Muscle of back (tissue), 13 donors: ENCODE results near the gene TMEM237. TPM values are rescaled to one million over a fixed set of nuclear protein-coding genes. Genes with fewer than 3 reads are reported as not detected.
"Not testable (repeated sequence)": the region's sequence is repeated elsewhere in the genome, so short reads cannot be mapped to it uniquely, and the experiment has no call there.

Experiments used
- DNase-seq, 3 donors: peaks; one replicate each; pipeline versions ENCODE4 v3.0.0 to v3.0.0-alpha.2; 2013
- long read RNA-seq, 9 donors: transcript quantifications; one replicate each; lab custom pipeline, GENCODE V29; 2026
- polyA plus RNA-seq, 10 donors: library from polyadenylated mRNA; unstranded; fragments of 120-200 nt; gene quantifications; one replicate each; pipeline ENCODE4 v1.2.1, GENCODE V29; 2013; ENCODE audit not compliant: insufficient read length in 10 of 10

TMEM237 gene, protein sequence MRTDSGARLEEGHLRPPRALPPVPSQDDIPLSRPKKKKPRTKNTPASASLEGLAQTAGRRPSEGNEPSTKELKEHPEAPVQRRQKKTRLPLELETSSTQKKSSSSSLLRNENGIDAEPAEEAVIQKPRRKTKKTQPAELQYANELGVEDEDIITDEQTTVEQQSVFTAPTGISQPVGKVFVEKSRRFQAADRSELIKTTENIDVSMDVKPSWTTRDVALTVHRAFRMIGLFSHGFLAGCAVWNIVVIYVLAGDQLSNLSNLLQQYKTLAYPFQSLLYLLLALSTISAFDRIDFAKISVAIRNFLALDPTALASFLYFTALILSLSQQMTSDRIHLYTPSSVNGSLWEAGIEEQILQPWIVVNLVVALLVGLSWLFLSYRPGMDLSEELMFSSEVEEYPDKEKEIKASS
- polyA plus RNA-seq, result 10 to 100 TPM; 33.0 to 47.1 (median 38.3) TPM
- long read RNA-seq, donor 1, full-length matches to known transcripts, result 4 of 4 reads
- long read RNA-seq, donor 1, partial matches to known transcripts, result 0 of 4 reads
- long read RNA-seq, donor 1, other reads (novel, unspliced or antisense), result 0 of 4 reads
- long read RNA-seq, donor 2, partial matches to known transcripts, result 0 of 3 reads
- long read RNA-seq, donor 2, other reads (novel, unspliced or antisense), result 0 of 3 reads
- long read RNA-seq, donor 3, result 0 reads
- long read RNA-seq, donor 4, full-length matches to known transcripts, result 4 of 9 reads
- long read RNA-seq, donor 4, partial matches to known transcripts, result 5 of 9 reads
- long read RNA-seq, donor 4, other reads (novel, unspliced or antisense), result 0 of 9 reads
- long read RNA-seq, donor 5, partial matches to known transcripts, result 0 of 2 reads
- long read RNA-seq, donor 5, other reads (novel, unspliced or antisense), result 0 of 2 reads
- long read RNA-seq, donor 6, partial matches to known transcripts, result 0 of 3 reads
- long read RNA-seq, donor 6, other reads (novel, unspliced or antisense), result 0 of 3 reads
- long read RNA-seq, donor 7, full-length matches to known transcripts, result 5 of 5 reads
- long read RNA-seq, donor 7, partial matches to known transcripts, result 0 of 5 reads
- long read RNA-seq, donor 7, other reads (novel, unspliced or antisense), result 0 of 5 reads
- long read RNA-seq, donor 8, partial matches to known transcripts, result 0 of 1 reads
- long read RNA-seq, donor 8, other reads (novel, unspliced or antisense), result 0 of 1 reads
- long read RNA-seq, donor 9, result 0 reads

- DNase-seq, result peak; percentile 36 to 87 (median 55)
Measured at GRCh38 chr2:201643216-201643890, at the start of gene TMEM237. Gene TMEM237 (minus strand): TSS chr2:201643503. CDS start chr2:201643400, 103 bp downstream.

GRCh38 chr2:201685156-201685555 is 41.9 kb upstream of the TMEM237 start:
- DNase-seq, result no peak

DNA sequence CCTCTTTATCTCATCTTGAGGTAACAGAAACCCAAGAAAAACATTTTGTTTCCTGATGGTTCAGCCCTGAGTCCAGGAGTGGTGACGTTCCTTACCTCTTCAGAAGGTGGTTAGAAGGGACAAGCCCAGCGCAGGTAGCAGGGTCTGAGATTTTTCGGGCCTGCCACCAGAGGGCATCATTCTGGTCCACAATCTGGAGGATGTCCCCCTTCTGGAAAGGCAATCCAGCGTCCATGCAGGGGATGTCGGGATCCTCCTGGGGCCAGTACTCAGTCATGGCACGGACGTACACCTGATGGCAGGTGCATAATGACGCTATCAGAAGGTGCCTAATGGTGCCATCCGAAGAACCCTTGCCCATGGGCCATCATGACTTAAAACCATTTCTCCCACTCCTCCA is 37.4 kb upstream of the TMEM237 start:
- DNase-seq, result no peak

DNA sequence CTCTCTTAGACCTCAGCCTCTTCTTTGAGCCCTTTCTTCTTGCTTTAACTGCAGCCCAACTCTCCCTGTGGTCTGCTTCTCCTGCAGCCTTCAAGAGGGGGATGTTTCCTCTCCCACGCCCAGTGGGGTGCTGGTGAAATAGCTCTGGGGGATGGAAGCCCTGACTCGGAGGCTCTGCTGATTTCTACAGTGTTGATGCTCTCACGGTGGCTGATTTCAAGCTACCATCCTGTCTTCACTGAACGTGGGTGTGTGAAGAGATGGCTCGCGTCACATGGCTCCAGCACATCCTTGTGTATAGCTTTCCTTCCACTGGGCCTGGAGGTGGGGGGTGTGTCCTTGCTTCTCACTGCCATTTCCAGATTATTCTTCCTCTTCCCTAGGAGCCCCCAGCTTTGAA is 35.1 kb upstream of the TMEM237 start:
- DNase-seq, result no peak

DNA sequence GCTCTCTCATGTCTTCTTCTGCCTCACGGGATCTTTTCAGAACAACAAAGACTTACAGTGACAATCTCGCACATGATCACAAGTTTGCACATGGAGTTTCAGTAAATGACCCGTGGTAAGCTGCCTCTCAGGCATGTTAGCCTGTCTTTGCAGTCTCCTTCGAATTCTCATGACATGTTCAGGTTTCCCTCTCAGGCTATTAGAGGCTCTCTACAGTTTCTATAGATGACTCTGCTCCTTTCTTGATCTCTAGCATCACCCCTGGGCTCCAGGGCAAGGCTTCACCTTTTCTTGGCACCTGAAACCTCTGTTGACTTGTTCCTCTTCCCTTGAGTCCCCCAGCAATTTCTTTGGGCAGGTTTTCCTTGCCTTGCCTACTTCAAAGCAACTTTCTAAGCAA is 32.2 kb upstream of the TMEM237 start:
- DNase-seq, result no peak

GRCh38 chr2:201674794-201675193 is 31.5 kb upstream of the TMEM237 start:
- no peak for DNase-seq

DNA sequence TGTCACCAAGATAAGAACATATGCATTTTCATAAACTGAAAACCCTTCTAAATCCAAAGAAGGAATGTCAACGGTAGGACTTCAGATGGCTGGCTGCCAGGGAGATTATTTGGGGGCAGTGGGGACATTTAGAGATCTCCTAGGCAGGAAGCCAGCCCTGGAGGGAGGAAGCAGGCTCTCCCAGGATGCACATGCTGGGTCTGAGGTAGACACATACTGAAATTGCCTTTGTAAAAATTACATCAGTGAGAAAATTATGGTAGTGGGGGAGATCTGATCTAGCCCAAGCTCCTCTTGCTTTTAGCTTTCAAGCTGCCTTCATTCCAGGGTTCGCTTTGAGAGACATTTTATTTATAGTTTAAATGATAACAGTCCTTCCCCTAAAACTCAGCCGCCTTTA is 31.0 kb upstream of the TMEM237 start:
- DNase-seq, result no peak

GRCh38 chr2:201673546-201673945 is 30.2 kb upstream of the TMEM237 start:
- no peak for DNase-seq

DNA sequence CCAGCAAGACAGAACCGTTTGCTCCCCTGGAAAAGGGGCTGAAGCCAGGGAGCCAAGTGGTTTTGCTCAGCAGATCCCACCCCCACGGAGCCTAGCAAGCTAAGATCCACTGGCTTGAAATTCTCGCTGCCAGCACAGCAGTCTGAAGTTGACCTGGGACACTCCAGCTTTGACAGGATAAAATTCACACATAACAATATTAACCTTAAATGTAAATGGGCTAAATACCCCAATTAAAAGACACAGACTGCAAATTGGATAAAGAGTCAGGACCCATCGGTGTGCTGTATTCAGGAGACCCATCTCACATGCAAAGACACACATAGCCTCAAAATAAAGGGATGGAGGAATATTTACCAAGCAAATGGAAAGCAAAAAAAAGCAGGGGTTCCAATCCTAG is 27.9 kb upstream of the TMEM237 start:
- DNase-seq, result not testable (repeated sequence)

DNA sequence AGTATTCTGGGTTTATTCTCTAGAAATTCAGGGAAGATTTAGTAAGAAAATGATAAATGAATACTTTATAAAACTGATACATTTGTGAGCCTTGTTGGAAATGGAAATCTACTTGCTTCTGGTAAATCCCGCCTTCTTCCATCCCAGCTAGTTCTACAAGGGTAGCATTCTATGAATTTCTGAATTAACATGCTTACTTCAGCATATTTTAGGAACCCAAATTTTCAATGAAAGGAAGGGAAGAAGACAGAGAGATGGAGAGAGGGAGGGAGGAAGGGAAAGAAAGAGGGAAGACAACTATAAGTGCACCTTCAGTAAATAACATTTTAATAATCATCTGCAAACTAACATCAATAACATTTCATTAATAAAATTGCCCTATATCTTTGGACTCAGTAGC is 26.6 kb upstream of the TMEM237 start:
- DNase-seq, result no peak

- no peak for DNase-seq
Measured at GRCh38 chr2:201668402-201668910, 25.2 kb upstream of the TMEM237 start.

DNA sequence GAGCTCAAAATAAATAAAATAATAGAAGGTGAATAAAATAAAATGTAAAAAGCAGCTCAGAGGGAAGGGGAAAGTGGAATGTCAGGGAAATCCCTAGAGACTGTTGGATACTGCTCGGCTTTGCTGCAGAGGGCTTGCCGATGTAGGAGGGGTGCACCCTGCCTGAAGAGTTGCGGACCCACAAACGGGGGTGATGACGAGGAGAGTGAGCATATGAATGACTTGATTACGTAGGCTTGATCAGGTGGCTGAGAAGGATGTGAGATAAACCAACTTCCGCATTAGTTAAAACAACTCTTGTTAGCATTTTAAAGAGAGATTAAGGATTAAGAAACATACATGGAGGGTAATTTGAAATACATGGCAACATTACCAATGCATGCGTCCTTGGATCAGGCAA is 21.0 kb upstream of the TMEM237 start:
- no peak for DNase-seq

- DNase-seq, result no peak
Measured at GRCh38 chr2:201661366-201661765, 18.1 kb upstream of the TMEM237 start.

GRCh38 chr2:201660293-201660895 is 17.1 kb upstream of the TMEM237 start:
- no peak for DNase-seq

DNA sequence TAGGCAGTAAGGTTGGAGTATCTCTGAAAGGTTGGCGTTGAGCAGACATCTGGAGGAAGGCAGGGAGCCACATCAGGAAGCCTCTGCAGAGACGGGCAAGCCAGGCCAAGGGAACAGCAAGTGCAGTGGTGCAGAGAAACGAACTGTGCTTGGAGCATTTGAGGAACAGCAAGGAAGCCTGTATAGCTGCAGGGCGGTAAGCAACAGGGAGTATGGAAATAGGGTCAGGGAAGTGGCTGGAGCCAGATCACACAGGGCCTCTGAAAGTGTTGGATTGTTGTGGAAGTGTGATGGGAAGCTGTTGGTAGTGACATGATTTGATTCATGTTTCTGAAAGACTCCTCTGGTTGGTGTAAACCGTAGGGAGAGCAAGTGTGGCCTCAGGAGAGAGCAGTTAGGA is 13.4 kb upstream of the TMEM237 start:
- no peak for DNase-seq

GRCh38 chr2:201656102-201656501 is 12.8 kb upstream of the TMEM237 start:
- no peak for DNase-seq

- DNase-seq, result peak in 1 of 3 donors; percentile 87
Measured at GRCh38 chr2:201654616-201655384, 11.5 kb upstream of the TMEM237 start.

GRCh38 chr2:201653221-201653620 is 9.9 kb upstream of the TMEM237 start:
- DNase-seq, result no peak

DNA sequence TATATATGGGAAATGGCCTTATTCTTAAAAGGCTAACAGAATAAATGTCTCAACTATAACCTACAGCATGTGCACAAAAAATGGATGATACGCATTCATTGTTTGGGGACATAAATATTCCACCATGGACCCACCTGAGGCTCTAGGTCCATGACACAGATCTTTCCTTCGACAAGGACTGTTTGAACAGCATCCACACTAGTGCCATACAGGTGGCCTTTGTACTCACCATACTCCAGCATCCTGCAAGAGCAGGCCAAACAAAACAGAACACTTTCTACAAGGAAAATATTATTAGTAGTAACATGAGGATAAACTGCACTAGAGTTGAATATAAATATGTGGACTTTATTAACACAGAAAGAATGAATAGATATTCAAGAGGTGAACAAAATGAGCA is 6.1 kb upstream of the TMEM237 start:
- no peak for DNase-seq

GRCh38 chr2:201647431-201647830 is 4.1 kb upstream of the TMEM237 start:
- DNase-seq, result no peak
